Upper lobe of left lung (tissue), 4 donors: Measurements from ENCODE around the gene PPP3CA.

ENCODE experiments used
- CTCF ChIP-seq, 6 experiments: fragments of 450-650 bp in 4 of 6; fragments of 200-600 bp in 2 of 6; sonication (generic) in 2 of 6; IDR thresholded peaks; one replicate each; pipeline ENCODE4 v1.5.1; 2016 to 2019; ENCODE audit warnings: antibody characterized with exemption in 6 of 6
- POLR2AphosphoS5 ChIP-seq, 2 donors: sonication (generic); formaldehyde crosslinking; IDR thresholded peaks; one replicate each; pipeline ENCODE4 v1.5.1; 2017; ENCODE audit warnings: antibody characterized with exemption in 2 of 2

- TF ChIP-seq CTCF (IDR thresholded peaks at IDR 0.05) (no peak), POLR2AphosphoS5 (IDR thresholded peaks at IDR 0.05) (no peak)
Measured at GRCh38 chr4:101329592-101329991, 17.7 kb downstream of the PPP3CA start.
